HFFc6 (cell line): ENCODE measurements around the gene CDX2. TPM values are rescaled to one million over a fixed set of nuclear protein-coding genes. Genes with fewer than 3 reads are reported as not detected.

Source experiments
- DNase-seq: peaks from one replicate; pipeline ENCODE4 v3.0.0-alpha.2; 2018
- H3K27ac Mint-ChIP-seq: 2 replicates; pipeline ENCODE4 v1.8.0; 2020; ENCODE audit warnings: mild to moderate bottlenecking, mixed read lengths
- H3K27me3 Mint-ChIP-seq: 2 replicates; pipeline ENCODE4 v1.8.0; 2021; ENCODE audit warnings: mild to moderate bottlenecking, moderate library complexity, mixed read lengths; ENCODE audit not compliant: insufficient read depth
- H3K36me3 Mint-ChIP-seq: 2 replicates; pipeline ENCODE4 v1.8.0; 2021; ENCODE audit warnings: low read depth, mixed read lengths
- H3K4me1 Mint-ChIP-seq: 2 replicates; pipeline ENCODE4 v1.8.0; 2020; ENCODE audit warnings: low read depth, mixed read lengths
- H3K4me3 Mint-ChIP-seq: 2 replicates; pipeline ENCODE4 v1.8.0; 2020; ENCODE audit warnings: mild to moderate bottlenecking, moderate library complexity, mixed read lengths
- H3K9me3 Mint-ChIP-seq: 2 replicates; pipeline ENCODE4 v1.8.0; 2020; ENCODE audit warnings: mild to moderate bottlenecking, mixed read lengths
- long read RNA-seq: library from polyadenylated mRNA; unstranded; transcript quantifications from one replicate; pipeline ENCODE4 v2.0.0, GENCODE V29; 2019
- total RNA-seq, 6 experiments: library from RNA; stranded (reverse); fragmentation: NEBNext Ultra II Directional; extraction: Animal tissue kit (Norgen Biotek cat#: 25700); gene quantifications; 2 replicates in 1 of 6; 3 replicates in 5 of 6; pipeline ENCODE4 v1.2.3, GENCODE V29; 2021
- TF ChIP-seq, protein P1 (sequence below): fragments of 200-600 bp; sonication (generic); IDR thresholded peaks from 2 replicates; pipeline ENCODE4 v1.5.0; 2021; ENCODE audit warnings: antibody characterized with exemption, mild to moderate bottlenecking

The CDX2 gene, protein sequence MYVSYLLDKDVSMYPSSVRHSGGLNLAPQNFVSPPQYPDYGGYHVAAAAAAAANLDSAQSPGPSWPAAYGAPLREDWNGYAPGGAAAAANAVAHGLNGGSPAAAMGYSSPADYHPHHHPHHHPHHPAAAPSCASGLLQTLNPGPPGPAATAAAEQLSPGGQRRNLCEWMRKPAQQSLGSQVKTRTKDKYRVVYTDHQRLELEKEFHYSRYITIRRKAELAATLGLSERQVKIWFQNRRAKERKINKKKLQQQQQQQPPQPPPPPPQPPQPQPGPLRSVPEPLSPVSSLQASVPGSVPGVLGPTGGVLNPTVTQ
- not detected for total RNA-seq
- long read RNA-seq, result 0 reads

DNA sequence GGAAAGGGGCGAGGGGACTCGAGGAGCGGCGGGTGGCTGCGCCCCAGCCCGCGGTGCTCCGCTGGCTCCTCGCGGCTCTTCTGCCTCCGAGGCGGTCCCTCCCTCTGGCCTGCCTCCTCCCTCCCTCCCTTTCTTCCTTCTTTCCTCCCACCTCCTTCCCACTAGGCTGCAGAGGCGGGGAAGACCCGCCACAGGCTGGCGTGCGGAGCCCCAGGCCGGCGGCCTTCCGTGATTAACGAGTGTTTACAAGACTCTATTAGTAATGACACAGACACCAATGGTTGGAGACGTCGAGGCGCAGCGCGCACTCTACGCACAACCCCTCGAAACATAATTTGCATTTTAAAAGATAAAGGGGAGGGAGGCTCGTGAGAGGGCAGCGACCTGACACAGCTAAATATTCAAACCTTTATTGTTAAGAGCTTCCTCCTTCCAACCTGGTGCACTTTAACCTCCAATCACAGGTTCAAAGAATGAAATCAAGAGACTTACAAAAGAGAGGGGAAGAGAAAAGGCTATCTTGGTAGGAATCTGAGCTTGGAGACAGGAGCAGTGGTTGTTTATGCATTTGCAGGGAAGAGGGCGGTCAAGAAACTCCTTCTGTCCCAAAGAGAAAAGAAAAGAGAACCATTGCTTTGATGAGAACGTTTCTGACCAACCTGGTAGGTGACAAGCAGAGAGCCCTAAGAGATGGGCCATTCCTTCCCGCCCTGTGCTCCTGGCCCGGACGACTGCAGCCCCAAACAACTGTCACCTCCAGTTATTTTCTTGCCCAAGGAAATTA lies at the start of gene CDX2:
TSS of gene CDX2 (minus strand) at position 234 of the 784 bp plus-strand sequence. CDS start 309 bp downstream, outside the sequence.
- H3K4me1 Mint-ChIP-seq, result no peaks in the 10 kb centered on the region
- H3K36me3 Mint-ChIP-seq, result no peaks in the 10 kb centered on the region
- H3K27me3 Mint-ChIP-seq, result peaks cover 78% of the 10 kb centered on the region
- H3K27ac Mint-ChIP-seq, result no peak within 1 kb of the TSS
- no peak for DNase-seq
- no peak within 1 kb of the TSS for H3K4me3 Mint-ChIP-seq
- no peaks in the 10 kb centered on the region for H3K9me3 Mint-ChIP-seq
- TF ChIP-seq, protein P1, sequence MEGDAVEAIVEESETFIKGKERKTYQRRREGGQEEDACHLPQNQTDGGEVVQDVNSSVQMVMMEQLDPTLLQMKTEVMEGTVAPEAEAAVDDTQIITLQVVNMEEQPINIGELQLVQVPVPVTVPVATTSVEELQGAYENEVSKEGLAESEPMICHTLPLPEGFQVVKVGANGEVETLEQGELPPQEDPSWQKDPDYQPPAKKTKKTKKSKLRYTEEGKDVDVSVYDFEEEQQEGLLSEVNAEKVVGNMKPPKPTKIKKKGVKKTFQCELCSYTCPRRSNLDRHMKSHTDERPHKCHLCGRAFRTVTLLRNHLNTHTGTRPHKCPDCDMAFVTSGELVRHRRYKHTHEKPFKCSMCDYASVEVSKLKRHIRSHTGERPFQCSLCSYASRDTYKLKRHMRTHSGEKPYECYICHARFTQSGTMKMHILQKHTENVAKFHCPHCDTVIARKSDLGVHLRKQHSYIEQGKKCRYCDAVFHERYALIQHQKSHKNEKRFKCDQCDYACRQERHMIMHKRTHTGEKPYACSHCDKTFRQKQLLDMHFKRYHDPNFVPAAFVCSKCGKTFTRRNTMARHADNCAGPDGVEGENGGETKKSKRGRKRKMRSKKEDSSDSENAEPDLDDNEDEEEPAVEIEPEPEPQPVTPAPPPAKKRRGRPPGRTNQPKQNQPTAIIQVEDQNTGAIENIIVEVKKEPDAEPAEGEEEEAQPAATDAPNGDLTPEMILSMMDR, result no peak

DNA sequence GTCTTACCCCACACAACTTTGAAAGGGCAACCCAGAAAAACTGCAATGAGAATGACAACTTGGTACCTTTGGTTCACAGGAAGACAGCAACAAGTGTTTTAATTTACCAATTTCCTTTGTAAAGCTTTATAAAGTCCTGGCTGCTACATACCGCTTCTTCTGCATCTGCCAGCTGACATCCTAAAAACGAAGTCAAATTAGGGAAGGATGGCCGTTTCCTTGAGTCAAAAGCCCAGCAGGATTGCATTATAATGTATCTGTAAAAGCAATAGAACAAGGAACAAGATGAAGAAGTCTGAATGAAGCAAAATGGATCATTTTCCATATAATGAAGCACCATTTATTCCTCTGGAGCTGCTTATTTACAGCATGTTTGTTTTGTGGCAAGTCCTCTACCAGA lies 45.2 kb upstream of the CDX2 start:
- no peaks in the 10 kb centered on the region for H3K36me3 Mint-ChIP-seq
- TF ChIP-seq, protein P1, result no peak
- H3K4me3 Mint-ChIP-seq, result no peak overlapping the region
- peaks cover 9% of the 10 kb centered on the region for H3K27me3 Mint-ChIP-seq
- no peak for DNase-seq
- H3K9me3 Mint-ChIP-seq, result no peaks in the 10 kb centered on the region
- peaks cover 18% of the 10 kb centered on the region for H3K4me1 Mint-ChIP-seq
- no peak overlapping the region for H3K27ac Mint-ChIP-seq

DNA sequence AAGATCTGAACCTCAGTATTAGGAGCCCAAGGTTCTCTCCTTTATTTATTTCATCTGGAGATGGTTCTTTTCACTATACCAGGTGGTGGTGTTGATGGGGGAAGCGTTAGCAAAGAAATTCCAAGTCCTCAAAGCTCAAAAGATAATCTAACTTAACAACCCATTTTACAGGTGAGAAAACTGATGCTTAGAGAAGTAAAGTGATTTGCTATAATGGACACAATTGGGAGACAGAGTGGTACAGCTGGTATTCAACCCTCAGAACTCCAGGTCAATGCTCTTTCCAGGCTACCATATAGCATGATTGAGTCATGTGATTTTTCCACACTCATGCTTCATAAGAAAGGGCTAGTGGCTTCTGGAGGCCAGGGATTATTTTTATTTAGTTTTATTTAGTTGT lies 44.4 kb upstream of the CDX2 start:
- H3K27ac Mint-ChIP-seq, result no peak overlapping the region
- DNase-seq, result no peak
- no peaks in the 10 kb centered on the region for H3K36me3 Mint-ChIP-seq
- H3K4me1 Mint-ChIP-seq, result peaks cover 18% of the 10 kb centered on the region
- TF ChIP-seq, protein P1, result no peak
- H3K9me3 Mint-ChIP-seq, result no peaks in the 10 kb centered on the region
- H3K27me3 Mint-ChIP-seq, result peaks cover 12% of the 10 kb centered on the region
- H3K4me3 Mint-ChIP-seq, result no peak overlapping the region

DNA sequence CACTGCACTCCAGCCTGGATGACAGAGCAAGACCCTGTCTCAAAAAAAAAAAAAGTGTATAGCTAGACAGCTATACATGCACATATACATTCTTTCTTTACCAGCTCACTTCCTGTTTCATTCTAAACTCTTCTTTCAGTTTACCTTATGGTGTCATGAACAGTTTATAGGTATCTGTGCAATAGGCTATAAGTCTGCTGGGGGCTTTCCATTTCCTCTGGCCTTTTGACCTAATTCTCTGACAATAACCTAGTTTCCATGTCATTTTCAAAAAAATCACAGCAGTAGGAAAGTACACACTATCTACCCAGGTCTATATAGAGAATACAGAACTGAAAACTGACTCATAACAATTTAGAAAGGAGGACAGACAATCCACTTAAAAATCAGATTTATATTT lies 43.8 kb upstream of the CDX2 start:
- Mint-ChIP-seq H3K27ac (no peak overlapping the region), H3K27me3 (peaks cover 12% of the 10 kb centered on the region), H3K4me1 (peaks cover 18% of the 10 kb centered on the region), H3K9me3 (no peaks in the 10 kb centered on the region), H3K36me3 (no peaks in the 10 kb centered on the region), H3K4me3 (no peak overlapping the region)
- DNase-seq, result no peak
- TF ChIP-seq, protein P1, result no peak

DNA sequence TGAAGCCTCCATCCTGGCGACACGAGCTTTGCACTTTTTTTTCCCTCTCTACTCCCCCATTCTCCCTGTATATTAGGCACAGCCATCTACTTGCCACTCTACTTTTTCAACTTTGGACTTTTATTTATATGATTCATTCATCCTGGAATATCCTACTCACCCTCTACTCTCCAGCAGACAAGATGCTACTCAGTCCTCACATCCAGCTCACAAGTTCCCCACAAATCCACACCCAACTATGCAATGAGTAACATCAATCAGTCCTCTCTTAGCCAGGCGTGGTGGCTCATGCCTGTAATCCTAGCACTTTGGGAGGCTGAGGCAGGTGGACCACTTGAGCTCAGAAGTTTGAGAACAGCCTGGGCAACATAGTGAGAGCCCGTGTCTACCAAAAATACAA lies 43.3 kb upstream of the CDX2 start:
- Mint-ChIP-seq H3K27ac (no peak overlapping the region), H3K4me3 (no peak overlapping the region), H3K36me3 (no peaks in the 10 kb centered on the region), H3K4me1 (peaks cover 18% of the 10 kb centered on the region), H3K27me3 (peaks cover 12% of the 10 kb centered on the region), H3K9me3 (no peaks in the 10 kb centered on the region)
- DNase-seq, result peak; percentile 15
- TF ChIP-seq, protein P1, result no peak
